Common myeloid progenitor, CD34-positive (primary cell): ENCODE results near the gene PARPBP.
A peak's percentile ranks its signal among the peaks of the same experiment; 100 is the strongest.

Experiments
- CTCF ChIA-PET: fragments of 350-600 bp; sonication (Branson Sonifier 250); formaldehyde crosslinking; loops from one replicate; lab custom pipeline; 2021; ENCODE audit warnings: antibody characterized with exemption; lab: Charles Lee
- POLR2A ChIA-PET: fragments of 350-600 bp; sonication (Branson Sonifier 250); formaldehyde crosslinking; loops from one replicate; lab custom pipeline; 2021; ENCODE audit warnings: antibody characterized with exemption; lab: Charles Lee
- DNase-seq, 3 donors: peaks; one replicate each; pipeline versions ENCODE4 v3.0.0 to v3.0.0-alpha.2; 2013
- H3K27ac ChIP-seq, 2 experiments: 1 replicate in 1 of 2; 2 replicates in 1 of 2; pipeline ENCODE4 v1.7.0; 2013; ENCODE audit warnings: inconsistent platforms in 2 of 2, low read length in 2 of 2, mild to moderate bottlenecking in 2 of 2, low read depth in 1 of 2, moderate library complexity in 1 of 2; ENCODE audit not compliant: severe bottlenecking in 2 of 2, insufficient read depth in 1 of 2, poor library complexity in 1 of 2
- H3K27me3 ChIP-seq, 5 experiments: replicated peaks in 2 of 5; 1 replicate in 3 of 5; 2 replicates in 2 of 5; pipeline versions ENCODE4 v1.6.1 to v1.7.0; 2013; ENCODE audit warnings: low read length in 4 of 5, mild to moderate bottlenecking in 2 of 5, moderate library complexity in 2 of 5, inconsistent platforms in 1 of 5; ENCODE audit not compliant: insufficient read depth in 5 of 5, control insufficient read depth in 4 of 5
- H3K36me3 ChIP-seq, 4 experiments: 1 replicate in 2 of 4; 2 replicates in 2 of 4; pipeline versions ENCODE4 v1.6.1 to v1.7.0; 2013; ENCODE audit warnings: low read length in 3 of 4, control low read depth in 1 of 4, mild to moderate bottlenecking in 1 of 4; ENCODE audit not compliant: control insufficient read depth in 4 of 4, insufficient read depth in 4 of 4
- H3K4me1 ChIP-seq, 4 experiments: 1 replicate in 3 of 4; 2 replicates in 1 of 4; pipeline versions ENCODE4 v1.6.1 to v1.7.1; 2013; ENCODE audit warnings: low read length in 3 of 4, mild to moderate bottlenecking in 3 of 4, control low read depth in 1 of 4, inconsistent platforms in 1 of 4, moderate library complexity in 1 of 4; ENCODE audit not compliant: control insufficient read depth in 4 of 4, insufficient read depth in 4 of 4; ENCODE audit errors: control extremely low read depth in 1 of 4
- H3K4me3 ChIP-seq, 7 experiments: 1 replicate in 4 of 7; 2 replicates in 3 of 7; pipeline versions ENCODE4 v1.5.1 to v1.7.0; 2013; ENCODE audit warnings: mild to moderate bottlenecking in 7 of 7, low read length in 6 of 7, moderate library complexity in 6 of 7, inconsistent platforms in 2 of 7, low read depth in 2 of 7, control low read depth in 1 of 7; ENCODE audit not compliant: insufficient read depth in 4 of 7, control insufficient read depth in 1 of 7; ENCODE audit errors: extremely low read depth in 1 of 7
- H3K9me3 ChIP-seq, 5 experiments: 1 replicate in 4 of 5; 2 replicates in 1 of 5; pipeline versions ENCODE4 v1.6.1 to v1.7.1; 2013; ENCODE audit warnings: low read length in 4 of 5, mild to moderate bottlenecking in 2 of 5, inconsistent platforms in 1 of 5, low read depth in 1 of 5, moderate library complexity in 1 of 5; ENCODE audit not compliant: control insufficient read depth in 4 of 5, insufficient read depth in 2 of 5; ENCODE audit errors: control extremely low read depth in 1 of 5
- WGBS: methylation state at CpG from one replicate; pipeline ENCODE4 v1.1.5; 2013; ENCODE audit not compliant: insufficient coverage; 5-methylcytosine and 5-hydroxymethylcytosine counted together

PARPBP gene

GRCh38 chr12:102171951-102172350 is 52.0 kb downstream of the PARPBP start:
- Histone ChIP-seq H3K36me3 (peaks cover 0 to 11% (median under 1%) of the 10 kb centered on the region in 4 experiments), H3K9me3 (no peaks in the 10 kb centered on the region), H3K4me3 (no peak overlapping the region), H3K27ac (no peak overlapping the region), H3K27me3 (no peaks in the 10 kb centered on the region), H3K4me1 (peaks cover 0 to 5% (median 0%) of the 10 kb centered on the region in 4 experiments)
- ChIA-PET POLR2A (no interaction called here), CTCF (interaction anchor here (1.8 to 1.9 kb wide), 2 partner anchors 310 to 314 kb away, joined by 5 read pairs; no protein-coding TSS in a partner anchor)
- no peak for DNase-seq

GRCh38 chr12:102172436-102172835 is 52.5 kb downstream of the PARPBP start:
- H3K36me3 ChIP-seq = peaks cover 0 to 14% (median under 1%) of the 10 kb centered on the region in 4 experiments
- ChIA-PET POLR2A (no interaction called here), CTCF (interaction anchor here (1.8 to 1.9 kb wide), 2 partner anchors 310 to 314 kb away, joined by 5 read pairs; no protein-coding TSS in a partner anchor)
- H3K9me3 ChIP-seq = no peaks in the 10 kb centered on the region
- DNase-seq = no peak
- H3K27ac ChIP-seq = no peak overlapping the region
- H3K4me1 ChIP-seq = peaks cover 0 to 5% (median 0%) of the 10 kb centered on the region in 4 experiments
- H3K27me3 ChIP-seq = no peaks in the 10 kb centered on the region
- no peak overlapping the region for H3K4me3 ChIP-seq

- Histone ChIP-seq H3K27ac (peak overlapping the region in 1 of 2 experiments; percentile 18), H3K9me3 (no peaks in the 10 kb centered on the region), H3K27me3 (no peaks in the 10 kb centered on the region), H3K36me3 (peaks cover 0 to 25% (median under 1%) of the 10 kb centered on the region in 4 experiments), H3K4me1 (peaks cover 0 to 5% (median 0%) of the 10 kb centered on the region in 4 experiments), H3K4me3 (no peak overlapping the region)
- DNase-seq = peak in 1 of 3 donors; percentile 21
- ChIA-PET CTCF (interaction anchor here (1.1 kb wide), 1 partner anchor 121 kb away, joined by 3 read pairs; no protein-coding TSS in a partner anchor), POLR2A (no interaction called here)
- no CpG with 5 or more reads among the region's 2 CpGs for WGBS
These were observed 54.1 kb downstream of the PARPBP start for GRCh38 chr12:102174117-102174516.

GRCh38 chr12:102174761-102175160 is 54.8 kb downstream of the PARPBP start:
- H3K4me3 ChIP-seq = no peak overlapping the region
- H3K27me3 ChIP-seq = no peaks in the 10 kb centered on the region
- no peak overlapping the region for H3K27ac ChIP-seq
- WGBS = no CpG with 5 or more reads among the region's 2 CpGs
- H3K36me3 ChIP-seq = peaks cover 0 to 28% (median under 1%) of the 10 kb centered on the region in 4 experiments
- ChIA-PET CTCF (interaction anchor here (1.1 kb wide), 1 partner anchor 122 kb away, joined by 3 read pairs; no protein-coding TSS in a partner anchor), POLR2A (no interaction called here)
- peaks cover 0 to 5% (median 0%) of the 10 kb centered on the region in 4 experiments for H3K4me1 ChIP-seq
- no peaks in the 10 kb centered on the region for H3K9me3 ChIP-seq
- DNase-seq = no peak

- Histone ChIP-seq H3K4me1 (peaks cover 0 to 12% (median 3%) of the 10 kb centered on the region in 4 experiments), H3K27me3 (no peaks in the 10 kb centered on the region), H3K27ac (peak overlapping the region; percentile 37 to 67), H3K9me3 (no peaks in the 10 kb centered on the region), H3K36me3 (peaks cover 0 to 19% (median 2%) of the 10 kb centered on the region in 4 experiments), H3K4me3 (peak overlapping the region in 1 of 7 experiments; percentile 31)
- POLR2A ChIA-PET = no interaction called here
- WGBS = 0% methylated on average over 1 of the region's 2 CpGs
- CTCF ChIA-PET = interaction anchor here (1.6 kb wide), 1 partner anchor 13 kb away, joined by 6 read pairs; no protein-coding TSS in a partner anchor
- DNase-seq = peak; percentile 49 to 84 (median 78)
These were observed 62.7 kb downstream of the PARPBP start for GRCh38 chr12:102182635-102183034.

- peaks cover 0 to 3% (median under 1%) of the 10 kb centered on the region in 4 experiments for H3K36me3 ChIP-seq
- no peak overlapping the region for H3K4me3 ChIP-seq
- ChIA-PET POLR2A (interaction anchor here (0.6 kb wide), 1 partner anchor 243 kb away, joined by 3 read pairs; no protein-coding TSS in a partner anchor), CTCF (no interaction called here)
- no peaks in the 10 kb centered on the region for H3K27me3 ChIP-seq
- H3K27ac ChIP-seq = no peak overlapping the region
- H3K9me3 ChIP-seq = no peaks in the 10 kb centered on the region
- peak in 2 of 3 donors; percentile 12 to 31 for DNase-seq
- H3K4me1 ChIP-seq = peaks cover 0 to 6% (median 0%) of the 10 kb centered on the region in 4 experiments
- no CpG with 5 or more reads among the region's 4 CpGs for WGBS
These were observed 75.8 kb downstream of the PARPBP start for GRCh38 chr12:102195826-102196225.

GRCh38 chr12:102197789-102198188 is 77.8 kb downstream of the PARPBP start, which contains the start of gene PMCH:
Gene PMCH (minus strand): TSS chr12:102197833. CDS start chr12:102197770, 63 bp downstream.
- Histone ChIP-seq H3K27me3 (no peaks in the 10 kb centered on the region), H3K27ac (no peak within 1 kb of the TSS), H3K4me1 (peaks cover 0 to 6% (median 0%) of the 10 kb centered on the region in 4 experiments), H3K36me3 (peaks cover 0 to 3% (median under 1%) of the 10 kb centered on the region in 4 experiments), H3K9me3 (no peaks in the 10 kb centered on the region), H3K4me3 (no peak within 1 kb of the TSS)
- no CpG with 5 or more reads among the region's 1 CpG for WGBS
- CTCF ChIA-PET = no interaction called here
- POLR2A ChIA-PET = no interaction called here
- no peak for DNase-seq
